NCI-H128 (cell line): Measurements from ENCODE around the gene UTF1.
"Not testable (repeated sequence)": the region's sequence is repeated elsewhere in the genome, so short reads cannot be mapped to it uniquely, and the experiment has no call there.

Source experiments
- DNase-seq: peaks from one replicate; lab custom pipeline; 2025; ENCODE audit not compliant: unreplicated experiment; lab: John Stamatoyannopoulos, UW

UTF1 gene

DNA sequence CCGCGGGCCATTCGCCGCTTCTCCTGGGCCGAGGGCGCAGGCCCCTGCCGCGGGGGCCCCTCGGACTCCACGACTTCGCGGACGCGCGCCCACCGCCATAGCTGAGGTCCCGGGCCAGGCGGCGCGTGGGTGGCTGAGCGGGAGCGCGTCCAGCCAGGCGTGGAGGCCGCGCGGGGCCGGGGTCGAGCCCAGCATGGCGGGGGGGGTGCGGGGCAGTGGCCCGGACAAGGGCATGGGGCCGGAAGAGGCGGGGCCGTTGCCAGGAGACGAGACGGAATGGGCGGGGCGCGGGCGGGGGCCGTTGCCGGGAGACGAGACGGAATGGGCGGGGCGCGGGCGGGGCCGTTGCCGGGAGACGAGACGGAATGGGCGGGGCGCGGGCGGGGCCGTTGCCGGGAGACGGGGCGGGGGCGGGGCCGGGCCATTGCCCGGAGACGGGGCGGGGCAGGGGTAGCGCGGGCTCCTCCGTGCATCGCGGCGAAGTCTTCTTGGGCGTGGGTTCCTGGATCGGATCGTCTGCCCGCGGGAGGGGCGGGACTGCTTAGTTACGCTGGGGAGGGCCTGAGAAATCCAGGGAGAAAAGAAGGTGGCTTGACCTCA is 31.8 kb downstream of the UTF1 start:
- no peak for DNase-seq

- no peak for DNase-seq
Observed at GRCh38 chr10:133262696-133263095, 32.7 kb downstream of the UTF1 start.

DNA sequence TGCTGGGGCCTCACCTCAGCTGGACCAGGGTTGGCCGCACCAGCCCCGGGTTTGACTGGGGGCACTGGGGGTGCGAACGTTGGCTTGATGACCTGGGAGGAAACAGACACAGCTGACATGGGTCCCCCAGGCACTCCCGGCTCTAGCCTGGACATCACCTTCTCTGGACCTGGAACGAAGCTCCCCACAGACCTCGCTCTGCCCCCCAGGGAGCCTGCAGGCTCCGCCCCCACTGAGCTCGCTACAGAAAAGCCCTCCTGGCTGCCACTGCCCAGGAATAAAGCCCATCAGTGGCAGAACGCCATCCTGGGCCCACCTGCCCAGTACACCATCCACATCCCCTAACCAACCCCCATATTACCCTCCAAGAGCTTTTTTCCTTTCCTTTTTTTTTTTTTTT is 33.7 kb downstream of the UTF1 start:
- no peak for DNase-seq

- DNase-seq: no peak
Observed at GRCh38 chr10:133264461-133264860, 34.4 kb downstream of the UTF1 start.

- DNase-seq: not testable (repeated sequence)
Observed at GRCh38 chr10:133265052-133265451, 35.0 kb downstream of the UTF1 start.

DNA sequence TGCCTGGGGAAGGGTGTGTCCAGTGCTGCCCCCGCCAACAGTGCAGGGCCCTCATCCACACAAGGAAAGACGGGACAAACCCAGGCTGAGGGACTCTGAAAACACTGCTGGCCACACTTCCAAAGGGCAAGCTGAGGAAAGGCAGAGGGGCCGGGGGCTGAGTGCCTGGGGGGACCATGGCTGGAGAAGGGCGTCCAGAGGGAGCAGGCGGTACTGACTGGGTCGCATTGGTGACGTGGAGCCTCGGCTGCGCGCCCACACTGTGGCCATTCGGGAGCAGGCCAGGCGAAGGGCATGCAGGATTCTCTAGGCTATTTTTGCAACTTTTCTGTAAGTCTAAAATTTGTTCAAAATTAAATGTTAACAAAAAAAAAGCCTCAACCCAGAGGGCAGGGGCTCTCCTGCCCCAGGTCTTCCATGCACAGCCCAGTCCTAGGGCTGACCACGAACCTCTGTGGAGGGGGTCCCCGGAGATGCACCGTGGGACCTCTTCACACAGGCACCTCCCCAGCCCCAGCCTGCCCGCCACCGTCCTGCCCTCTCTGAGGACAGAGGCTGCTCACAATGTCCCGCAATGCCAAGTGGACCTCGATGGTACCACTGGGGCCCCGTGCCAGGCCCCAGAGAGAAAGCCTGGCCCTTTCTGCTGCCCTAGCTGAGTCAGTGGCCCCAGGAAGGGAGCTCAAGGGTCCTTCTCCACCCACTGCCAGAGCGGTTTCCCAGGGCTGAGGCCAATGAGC is 36.2 kb downstream of the UTF1 start:
- no peak for DNase-seq

- no peak for DNase-seq
Observed at GRCh38 chr10:133267293-133267692, 37.3 kb downstream of the UTF1 start.

- no peak for DNase-seq
Observed at GRCh38 chr10:133267829-133268228, 37.8 kb downstream of the UTF1 start.

GRCh38 chr10:133268532-133268931 is 38.5 kb downstream of the UTF1 start:
- no peak for DNase-seq

DNA sequence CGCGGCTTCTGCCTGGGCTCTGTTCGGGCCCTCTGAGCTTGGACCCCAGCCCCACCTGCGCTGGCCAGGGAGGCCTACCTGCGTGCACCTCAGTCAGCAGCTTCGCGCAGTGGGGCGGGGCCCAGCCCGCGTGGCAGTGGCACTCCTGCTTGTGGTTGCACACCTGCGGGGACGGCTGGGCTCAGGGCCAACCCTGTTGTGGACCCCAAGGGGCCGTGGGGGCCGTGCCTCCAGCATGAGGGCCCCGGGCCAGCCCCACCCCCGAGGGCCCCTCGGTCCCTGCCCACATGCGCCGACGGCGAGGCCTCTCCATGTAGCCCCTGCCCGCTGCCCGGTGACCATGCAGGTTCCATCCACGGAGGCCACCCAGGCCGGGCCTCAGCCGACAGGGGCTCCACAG is 39.4 kb downstream of the UTF1 start:
- no peak for DNase-seq

DNA sequence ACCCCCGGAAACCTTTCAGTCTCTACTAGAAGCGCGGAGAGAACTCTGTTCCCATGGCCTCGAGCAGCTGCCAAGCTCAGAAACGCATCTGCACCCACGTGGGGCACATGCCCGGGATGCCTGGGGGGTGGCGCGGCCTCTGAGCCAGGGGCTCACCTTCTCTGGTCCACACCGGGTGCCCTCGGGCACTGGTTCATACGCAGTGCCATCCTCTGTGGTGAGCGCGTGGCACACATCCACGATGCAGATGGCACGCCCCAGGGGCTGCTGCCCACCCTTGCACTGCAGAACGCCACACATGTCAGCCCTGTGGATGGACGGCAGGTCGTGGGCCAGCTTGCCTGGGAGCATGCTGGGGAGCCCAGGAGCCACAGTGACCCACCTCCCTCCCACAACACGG is 40.2 kb downstream of the UTF1 start:
- DNase-seq: no peak

GRCh38 chr10:133270773-133271297 is 40.8 kb downstream of the UTF1 start:
- DNase-seq: no peak

GRCh38 chr10:133271521-133272300 is 41.7 kb downstream of the UTF1 start:
- DNase-seq: no peak

- DNase-seq: no peak
Observed at GRCh38 chr10:133272301-133272963, 42.4 kb downstream of the UTF1 start.

- no peak for DNase-seq
Observed at GRCh38 chr10:133272964-133273420, 43.0 kb downstream of the UTF1 start.

DNA sequence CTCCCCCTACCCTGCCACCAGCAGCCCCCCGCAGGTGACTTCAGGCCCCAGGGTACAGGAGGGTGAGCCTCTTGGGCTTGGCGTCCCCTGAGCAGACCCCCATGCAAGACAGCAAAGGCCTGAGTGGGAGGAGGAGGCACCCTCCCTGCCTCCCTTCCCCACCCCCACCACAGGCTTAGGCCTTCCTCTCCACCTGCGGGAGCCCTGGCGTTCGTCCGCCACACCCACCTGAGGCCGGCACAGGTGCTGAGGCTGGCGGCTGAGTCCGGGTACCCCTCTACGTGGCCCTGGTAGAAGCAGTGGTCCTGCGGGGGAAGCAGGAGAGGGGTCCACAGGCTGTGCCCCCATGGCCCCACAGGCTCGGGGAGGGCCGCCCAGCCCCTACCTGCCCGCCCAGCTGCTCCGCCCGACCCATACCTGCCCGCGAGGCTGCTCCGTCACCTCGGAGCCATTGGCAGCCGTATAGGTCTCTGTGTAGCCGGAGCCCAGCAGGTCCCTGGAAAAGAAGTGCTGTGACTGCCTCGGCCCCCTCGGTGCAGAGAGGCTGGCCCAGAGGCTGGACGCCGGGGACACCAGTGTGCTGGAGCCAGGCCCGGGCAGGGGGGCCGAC is 43.6 kb downstream of the UTF1 start:
- no peak for DNase-seq

GRCh38 chr10:133274751-133275683 is 45.0 kb downstream of the UTF1 start:
- DNase-seq: no peak

DNA sequence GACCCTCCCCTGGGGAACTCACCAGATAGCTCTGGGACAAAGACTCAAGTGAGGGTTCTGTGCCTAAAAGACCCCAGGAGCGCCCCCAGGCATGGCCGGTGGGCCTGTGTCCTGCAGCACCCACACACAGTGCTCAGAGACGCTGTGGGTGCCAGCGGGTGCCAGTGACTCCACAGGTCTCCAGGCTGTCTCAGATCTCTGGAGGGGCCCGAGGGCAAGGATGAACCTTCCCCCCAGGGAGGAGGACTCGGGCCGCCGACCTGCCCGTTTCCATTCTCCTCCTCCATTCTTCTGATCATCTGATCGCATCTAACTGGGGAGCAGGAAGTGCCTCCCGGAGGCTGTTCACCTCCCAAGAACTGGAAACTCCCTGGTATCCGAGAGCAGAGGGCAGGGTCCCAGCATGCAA is 45.7 kb downstream of the UTF1 start:
- no peak for DNase-seq

DNA sequence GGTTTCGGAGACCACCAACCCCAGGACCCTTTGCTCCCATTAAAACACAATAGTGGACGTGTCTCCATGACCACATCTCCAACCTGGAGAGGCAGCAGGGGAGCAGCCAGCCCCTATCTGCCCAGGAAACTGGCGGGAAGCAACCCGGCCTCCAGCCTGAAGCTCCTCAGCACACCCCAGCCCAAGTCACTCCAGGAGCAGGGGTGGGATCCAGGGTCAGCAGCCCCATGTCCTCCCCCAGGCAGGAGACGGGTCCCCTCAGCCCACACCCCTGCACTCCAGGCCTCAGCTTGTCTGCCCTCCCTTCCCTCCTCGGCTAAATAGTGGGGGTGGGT is 46.0 kb downstream of the UTF1 start:
- no peak for DNase-seq
